Body of pancreas (tissue), 4 donors: ENCODE results near the gene LCP1.

Source experiments
- POLR2A ChIP-seq, 3 donors: fragments of 450-650 bp; IDR thresholded peaks; one replicate each; pipeline ENCODE4 v1.6.1; 2016; ENCODE audit warnings: antibody characterized with exemption in 3 of 3, mild to moderate bottlenecking in 2 of 3
- TF ChIP-seq, protein P1 (sequence below), 7 experiments: fragments of 450-650 bp in 4 of 7; fragments of 200-600 bp in 3 of 7; sonication (generic) in 3 of 7; IDR thresholded peaks; one replicate each; pipeline ENCODE4 v1.5.1; 2016 to 2019; ENCODE audit warnings: antibody characterized with exemption in 7 of 7

DNA sequence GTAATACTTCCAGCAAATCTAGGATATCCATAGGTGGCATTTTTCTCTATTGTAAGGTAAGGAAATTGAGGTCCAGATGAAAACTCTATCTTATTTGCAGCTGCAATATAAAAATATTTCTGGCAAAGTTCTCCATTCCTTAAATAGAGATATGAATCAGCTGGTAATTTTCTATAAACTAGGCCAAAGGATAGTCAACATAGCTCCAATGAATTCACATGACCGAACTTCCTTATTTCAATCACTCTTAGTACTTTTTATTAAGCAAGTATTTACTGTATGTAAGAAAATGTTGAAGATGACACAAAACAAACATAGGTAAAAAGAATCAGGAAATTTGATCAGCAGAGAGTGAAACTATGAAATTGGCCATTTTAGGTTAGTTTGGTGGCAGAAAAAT is 13.0 kb upstream of the LCP1 start:
- TF ChIP-seq POLR2A (IDR thresholded peaks at IDR 0.05): no peak
- TF ChIP-seq, protein P1, sequence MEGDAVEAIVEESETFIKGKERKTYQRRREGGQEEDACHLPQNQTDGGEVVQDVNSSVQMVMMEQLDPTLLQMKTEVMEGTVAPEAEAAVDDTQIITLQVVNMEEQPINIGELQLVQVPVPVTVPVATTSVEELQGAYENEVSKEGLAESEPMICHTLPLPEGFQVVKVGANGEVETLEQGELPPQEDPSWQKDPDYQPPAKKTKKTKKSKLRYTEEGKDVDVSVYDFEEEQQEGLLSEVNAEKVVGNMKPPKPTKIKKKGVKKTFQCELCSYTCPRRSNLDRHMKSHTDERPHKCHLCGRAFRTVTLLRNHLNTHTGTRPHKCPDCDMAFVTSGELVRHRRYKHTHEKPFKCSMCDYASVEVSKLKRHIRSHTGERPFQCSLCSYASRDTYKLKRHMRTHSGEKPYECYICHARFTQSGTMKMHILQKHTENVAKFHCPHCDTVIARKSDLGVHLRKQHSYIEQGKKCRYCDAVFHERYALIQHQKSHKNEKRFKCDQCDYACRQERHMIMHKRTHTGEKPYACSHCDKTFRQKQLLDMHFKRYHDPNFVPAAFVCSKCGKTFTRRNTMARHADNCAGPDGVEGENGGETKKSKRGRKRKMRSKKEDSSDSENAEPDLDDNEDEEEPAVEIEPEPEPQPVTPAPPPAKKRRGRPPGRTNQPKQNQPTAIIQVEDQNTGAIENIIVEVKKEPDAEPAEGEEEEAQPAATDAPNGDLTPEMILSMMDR (IDR thresholded peaks at IDR 0.05): no peak
